Measurements from ENCODE around the gene DCAF8. TPM values are rescaled to one million over a fixed set of nuclear protein-coding genes. Genes with fewer than 3 reads are reported as not detected.

The DCAF8 gene
- total RNA-seq, 2 donors from 2014 or later = 124 to 167 TPM

DNA sequence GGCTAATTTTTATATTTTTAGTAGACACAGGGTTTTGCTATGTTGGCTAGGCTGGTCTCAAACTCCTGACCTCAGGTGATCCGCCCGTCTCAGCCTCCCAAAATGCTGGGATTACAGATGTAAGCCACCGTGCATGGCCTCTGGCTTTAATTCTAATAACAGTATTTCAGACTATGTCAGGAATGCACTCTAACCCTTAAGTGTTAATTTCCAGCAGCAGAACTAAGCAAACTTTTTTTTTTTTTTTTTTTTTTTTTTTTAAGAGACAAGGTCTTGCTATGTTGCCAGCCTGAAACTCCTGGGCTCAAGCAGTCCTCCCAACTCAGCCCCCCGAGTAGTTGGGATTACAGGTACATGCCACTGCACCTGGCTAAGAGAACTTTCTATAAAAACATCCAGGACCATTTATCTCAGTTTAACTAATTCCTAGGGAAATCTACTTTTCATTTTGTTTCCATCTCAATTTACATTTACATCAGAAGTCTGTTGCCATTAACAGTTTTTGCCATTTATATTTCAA is 6.5 kb downstream of the DCAF8 start:
- Histone ChIP-seq H3K4me3 (no peak overlapping the region), H3K27me3 (replicated peaks; ENCODE audit: insufficient read depth) (no peaks in the 10 kb centered on the region), H3K4me1 (ENCODE audit: control insufficient read depth in 1 of 2, low read depth in 2 of 2) (peaks cover 30 to 62% of the 10 kb centered on the region in 2 donors), H3K9me3 (no peaks in the 10 kb centered on the region), H3K27ac (no peak overlapping the region), H3K36me3 (no peaks in the 10 kb centered on the region)
- DNase-seq (ENCODE audit: low spot score) = no peak
- no peak for TF ChIP-seq CTCF (IDR thresholded peaks at IDR 0.05)
- ATAC-seq (ENCODE audit: insufficient number of reproducible peaks, low FRiP score, low read depth) = no peak

GRCh38 chr1:160251687-160252526 is 10.4 kb downstream of the DCAF8 start:
- Histone ChIP-seq H3K27ac (peak overlapping the region in 1 of 2 donors; percentile 29), H3K36me3 (no peaks in the 10 kb centered on the region), H3K27me3 (replicated peaks; ENCODE audit: insufficient read depth) (no peaks in the 10 kb centered on the region), H3K4me1 (ENCODE audit: control insufficient read depth in 1 of 2, low read depth in 2 of 2) (peaks cover 12 to 45% of the 10 kb centered on the region in 2 donors), H3K4me3 (no peak overlapping the region), H3K9me3 (no peaks in the 10 kb centered on the region)
- DNase-seq (ENCODE audit: low spot score) (peak; percentile 21), ATAC-seq (ENCODE audit: insufficient number of reproducible peaks, low FRiP score, low read depth) (peak; percentile 80)
- TF ChIP-seq CTCF (IDR thresholded peaks at IDR 0.05) = peak; percentile 62

DNA sequence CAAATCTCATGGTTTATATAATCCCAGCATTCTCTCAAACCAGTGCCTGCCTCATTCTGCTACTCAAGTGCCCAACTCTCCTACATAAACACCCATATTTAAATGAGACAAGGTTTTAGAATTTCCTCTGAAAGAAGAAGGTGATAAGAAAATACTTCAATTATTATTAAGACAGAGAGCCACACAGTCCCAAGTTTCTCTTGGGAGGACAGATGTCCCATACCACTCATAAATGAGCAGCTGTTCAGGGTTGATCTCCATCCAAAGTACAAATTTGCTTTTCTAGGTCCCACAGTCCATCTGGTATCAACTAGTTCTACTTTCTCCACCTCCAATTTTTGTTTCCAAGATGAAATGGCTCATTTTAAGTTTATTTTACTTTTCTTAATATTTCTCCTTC is 11.3 kb downstream of the DCAF8 start:
- no peak overlapping the region for H3K4me3 ChIP-seq
- no peak for TF ChIP-seq CTCF (IDR thresholded peaks at IDR 0.05)
- DNase-seq (ENCODE audit: low spot score) = no peak
- no peak for ATAC-seq (ENCODE audit: insufficient number of reproducible peaks, low FRiP score, low read depth)
- H3K36me3 ChIP-seq = no peaks in the 10 kb centered on the region
- H3K27me3 ChIP-seq (replicated peaks; ENCODE audit: insufficient read depth) = no peaks in the 10 kb centered on the region
- peaks cover 8 to 42% of the 10 kb centered on the region in 2 donors for H3K4me1 ChIP-seq (ENCODE audit: control insufficient read depth in 1 of 2, low read depth in 2 of 2)
- no peaks in the 10 kb centered on the region for H3K9me3 ChIP-seq
- H3K27ac ChIP-seq = peak overlapping the region in 1 of 2 donors; percentile 29

DNA sequence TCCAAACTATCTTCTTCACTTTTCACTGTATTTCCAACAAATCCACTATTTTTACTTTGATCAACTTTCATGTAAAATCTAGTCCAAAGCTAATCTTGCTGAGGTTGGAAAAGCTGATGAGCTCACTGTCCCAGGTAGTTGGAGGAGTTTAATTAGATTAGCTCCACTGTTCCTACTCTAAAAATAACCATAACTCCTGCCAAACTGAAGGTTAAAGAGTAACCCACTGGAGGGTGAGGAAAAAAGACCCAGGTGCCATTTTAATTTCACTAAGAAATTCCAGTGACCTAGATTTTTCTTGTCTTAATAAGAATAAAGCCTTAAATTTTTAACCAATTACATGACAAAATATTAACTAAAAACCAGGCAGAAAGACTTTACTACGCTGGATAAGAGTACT is 15.3 kb downstream of the DCAF8 start:
- H3K36me3 ChIP-seq = no peaks in the 10 kb centered on the region
- H3K9me3 ChIP-seq = no peaks in the 10 kb centered on the region
- H3K27ac ChIP-seq = no peak overlapping the region
- no peak overlapping the region for H3K4me3 ChIP-seq
- DNase-seq (ENCODE audit: low spot score) = no peak
- no peaks in the 10 kb centered on the region for H3K27me3 ChIP-seq (replicated peaks; ENCODE audit: insufficient read depth)
- ATAC-seq (ENCODE audit: insufficient number of reproducible peaks, low FRiP score, low read depth) = no peak
- no peak for TF ChIP-seq CTCF (IDR thresholded peaks at IDR 0.05)
- H3K4me1 ChIP-seq (ENCODE audit: control insufficient read depth in 1 of 2, low read depth in 2 of 2) = peaks cover 21 to 62% of the 10 kb centered on the region in 2 donors

- Histone ChIP-seq H3K36me3 (no peaks in the 10 kb centered on the region), H3K9me3 (no peaks in the 10 kb centered on the region), H3K27me3 (replicated peaks; ENCODE audit: insufficient read depth) (no peaks in the 10 kb centered on the region), H3K27ac (peak overlapping the region; percentile 69 to 72), H3K4me3 (no peak overlapping the region), H3K4me1 (ENCODE audit: control insufficient read depth in 1 of 2, low read depth in 2 of 2) (peaks cover 21 to 48% of the 10 kb centered on the region in 2 donors)
- no peak for TF ChIP-seq CTCF (IDR thresholded peaks at IDR 0.05)
- ATAC-seq (ENCODE audit: insufficient number of reproducible peaks, low FRiP score, low read depth) = no peak
- DNase-seq (ENCODE audit: low spot score) = no peak
These were observed 16.9 kb downstream of the DCAF8 start for GRCh38 chr1:160245434-160245833.
